ENCODE measurements around the gene PPAT. TPM values are rescaled to one million over a fixed set of nuclear protein-coding genes. Genes with fewer than 3 reads are reported as not detected.
A peak's percentile ranks its signal among the peaks of the same experiment; 100 is the strongest.

Gene PPAT
- total and polyA plus RNA-seq, 4 donors, result 3.7 to 11.0 (median 5.7) TPM

GRCh38 chr4:56410247-56411062, 25.0 kb downstream of the PPAT start:
- Histone ChIP-seq H3K4me1 (ENCODE audit: control insufficient read depth in 4 of 4, insufficient read depth in 4 of 4, low read length in 3 of 4) (peaks cover 0 to 7% (median 0%) of the 10 kb centered on the region in 4 donors), H3K27ac (ENCODE audit: low read depth in 1 of 2, low read length in 2 of 2) (peak overlapping the region; percentile 5 to 50), H3K4me3 (ENCODE audit: low read depth in 1 of 3, low read length in 3 of 3) (no peak overlapping the region), H3K36me3 (ENCODE audit: control insufficient read depth in 4 of 4, insufficient read depth in 3 of 4, low read depth in 1 of 4, low read length in 3 of 4) (no peaks in the 10 kb centered on the region), H3K9ac (ENCODE audit: low read depth in 1 of 2, low read length in 2 of 2) (no peak overlapping the region), H3K9me3 (ENCODE audit: control insufficient read depth in 4 of 4, low read length in 3 of 4) (no peaks in the 10 kb centered on the region), H3K27me3 (ENCODE audit: control insufficient read depth in 4 of 4, insufficient read depth in 4 of 4, low read length in 3 of 4) (no peaks in the 10 kb centered on the region)
- DNase-seq (ENCODE audit: low spot score), result no peak
- TF ChIP-seq HNF4G (IDR thresholded peaks at IDR 0.05), result no peak
- TF ChIP-seq ATF3 (IDR thresholded peaks at IDR 0.05), result peak; percentile 98
- TF ChIP-seq ZBTB33 (IDR thresholded peaks at IDR 0.05), result no peak
- peak; percentile 91 for TF ChIP-seq YY1 (IDR thresholded peaks at IDR 0.05)
- no peak for TF ChIP-seq MAX (IDR thresholded peaks at IDR 0.05)
- peak; percentile 73 for TF ChIP-seq REST (IDR thresholded peaks at IDR 0.05)
- no peak for TF ChIP-seq RAD21 (IDR thresholded peaks at IDR 0.05)
- peak; percentile 71 for TF ChIP-seq NR2F2 (IDR thresholded peaks at IDR 0.05)
- TF ChIP-seq FOXA2 (IDR thresholded peaks at IDR 0.05), result peak; percentile 88
- TF ChIP-seq EGR1 (IDR thresholded peaks at IDR 0.05; ENCODE audit: low read depth in 2 of 2), result peak; percentile 63 to 97
- peak; percentile 100 for TF ChIP-seq JUND (IDR thresholded peaks at IDR 0.05)
- peak; percentile 29 to 37 for TF ChIP-seq HNF4A (conservative IDR thresholded peaks at IDR 0.05)
- TF ChIP-seq RXRA (IDR thresholded peaks at IDR 0.05), result peak; percentile 45 to 47
- TF ChIP-seq SP1 (IDR thresholded peaks at IDR 0.05), result peak; percentile 64
- peak; percentile 89 for TF ChIP-seq FOXA1 (IDR thresholded peaks at IDR 0.05)
- no peak for TF ChIP-seq TAF1 (conservative IDR thresholded peaks at IDR 0.05)
- TF ChIP-seq GABPA (IDR thresholded peaks at IDR 0.05 in 1 of 2, conservative IDR thresholded peaks at IDR 0.05 in 1 of 2), result peak; percentile 20 to 82
- no peak for TF ChIP-seq CTCF (IDR thresholded peaks at IDR 0.05; ENCODE audit: low read depth, low read length, missing input control)
- 32% methylated on average over 4 of the region's 4 CpGs for WGBS
